Measurements from ENCODE around the gene RSAD1. TPM values are rescaled to one million over a fixed set of nuclear protein-coding genes. Genes with fewer than 3 reads are reported as not detected.

Gene RSAD1
- total RNA-seq (2014; rRNA removed), result 17.8 and 23.2 TPM in 2 replicates
- polyA plus RNA-seq (2012), result 13.1 TPM

DNA sequence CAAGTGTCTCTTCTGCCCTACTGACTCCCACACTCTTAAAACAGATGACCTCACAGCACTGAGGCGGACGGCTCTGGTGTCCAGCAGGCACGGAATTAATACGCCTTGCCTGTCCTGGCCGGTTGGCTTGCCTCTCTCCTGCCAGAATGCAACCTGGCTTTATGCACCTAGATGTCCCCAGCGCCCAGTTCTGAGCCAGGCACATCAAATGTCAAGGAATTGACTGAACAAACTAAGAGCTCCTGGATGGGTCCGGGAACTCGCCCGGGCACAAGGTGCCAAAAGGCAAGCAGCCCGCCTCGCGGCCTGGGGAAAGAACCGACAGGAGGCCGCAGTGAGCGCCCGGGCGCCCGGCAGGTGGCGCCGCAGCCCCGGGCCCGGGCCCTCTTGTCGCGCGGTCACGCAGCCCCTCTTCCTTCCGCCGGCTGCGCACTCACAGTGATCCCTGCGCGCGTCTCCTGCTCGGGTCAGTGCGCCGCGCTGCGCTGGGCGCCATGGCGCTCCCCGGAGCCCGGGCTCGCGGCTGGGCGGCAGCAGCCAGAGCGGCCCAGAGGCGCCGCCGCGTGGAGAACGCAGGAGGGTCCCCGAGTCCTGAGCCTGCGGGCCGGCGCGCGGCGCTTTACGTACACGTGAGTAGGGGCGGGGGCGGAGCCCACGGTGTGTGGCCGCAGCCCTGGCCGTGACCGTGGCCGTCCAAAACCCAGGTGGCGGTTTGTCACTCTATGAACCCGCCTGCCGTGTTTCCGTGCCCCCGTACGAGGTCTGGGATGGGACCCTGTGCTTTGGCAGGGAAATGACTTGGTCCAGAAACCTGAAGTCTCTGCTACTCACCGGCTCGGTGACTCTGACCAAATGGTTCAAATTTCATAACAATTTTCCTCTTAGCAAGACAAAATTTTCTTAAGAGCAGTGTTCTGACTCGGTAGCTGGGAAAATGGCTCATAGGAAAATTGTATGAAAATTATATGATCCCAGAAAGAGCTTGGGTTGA, at the start of gene RSAD1:
Gene RSAD1 (plus strand): TSS at position 470 of the 991 bp plus-strand sequence. CDS start 25 bp downstream, at position 495.
- DNase-seq (ENCODE audit: low read depth), result peak; percentile 89

DNA sequence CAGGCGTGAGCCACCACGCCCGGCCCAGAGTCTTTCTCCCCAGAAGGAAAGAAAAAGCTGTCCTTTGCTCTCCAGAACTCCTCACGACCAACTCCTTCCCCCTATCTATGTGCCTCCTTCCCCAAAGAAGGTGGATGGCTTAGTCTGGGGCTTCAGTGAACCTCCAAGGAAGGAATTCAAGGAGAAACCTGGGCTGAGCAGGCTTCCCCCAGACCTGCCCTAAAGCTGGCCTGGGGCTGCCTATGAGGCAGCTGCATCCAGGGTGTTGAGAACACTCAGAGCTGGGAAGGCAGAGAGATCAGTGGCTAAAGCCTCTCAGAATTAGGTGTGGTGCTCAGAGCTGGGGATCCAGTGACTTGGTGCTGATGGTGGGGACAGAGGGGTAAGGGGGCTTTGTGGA, 48.9 kb upstream of the RSAD1 start:
- no peak for DNase-seq (ENCODE audit: low read depth)

DNA sequence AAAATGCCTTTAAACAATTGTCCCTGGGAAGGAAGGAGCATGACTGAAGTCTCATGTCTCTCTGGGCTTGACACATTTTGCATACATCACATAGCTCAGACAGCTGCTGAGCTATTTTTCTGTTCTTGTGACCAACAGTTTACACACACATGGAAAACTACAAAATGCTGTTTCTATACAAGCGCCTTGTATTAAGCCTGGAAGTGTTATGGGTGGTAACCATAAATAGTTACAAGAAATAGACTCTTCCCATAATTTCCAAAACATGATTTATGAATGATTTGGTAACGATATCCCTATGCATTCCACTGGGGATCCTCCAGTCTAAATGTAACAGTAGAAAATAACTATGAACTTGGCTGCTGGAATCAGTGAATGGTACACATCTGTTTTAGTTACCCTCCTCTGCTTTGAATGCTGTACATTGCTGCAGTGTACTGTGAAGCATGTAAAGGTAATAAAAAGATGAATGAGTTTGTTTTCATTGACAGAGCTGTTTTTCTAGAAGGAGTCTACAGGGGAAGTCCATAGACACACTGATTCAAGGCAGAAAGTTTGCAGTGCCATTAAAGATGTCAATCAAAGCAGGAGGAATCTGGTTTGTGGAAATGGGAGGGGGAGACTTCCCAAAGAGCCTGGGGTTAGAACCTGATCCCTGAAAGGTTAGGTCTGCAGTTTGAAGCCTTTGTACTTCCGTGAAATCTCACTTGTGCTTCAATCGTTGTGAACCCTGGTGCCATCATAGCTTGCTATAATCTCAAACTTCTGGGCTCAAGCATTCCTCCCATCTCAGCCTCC, 47.6 kb upstream of the RSAD1 start:
- DNase-seq (ENCODE audit: low read depth), result no peak

DNA sequence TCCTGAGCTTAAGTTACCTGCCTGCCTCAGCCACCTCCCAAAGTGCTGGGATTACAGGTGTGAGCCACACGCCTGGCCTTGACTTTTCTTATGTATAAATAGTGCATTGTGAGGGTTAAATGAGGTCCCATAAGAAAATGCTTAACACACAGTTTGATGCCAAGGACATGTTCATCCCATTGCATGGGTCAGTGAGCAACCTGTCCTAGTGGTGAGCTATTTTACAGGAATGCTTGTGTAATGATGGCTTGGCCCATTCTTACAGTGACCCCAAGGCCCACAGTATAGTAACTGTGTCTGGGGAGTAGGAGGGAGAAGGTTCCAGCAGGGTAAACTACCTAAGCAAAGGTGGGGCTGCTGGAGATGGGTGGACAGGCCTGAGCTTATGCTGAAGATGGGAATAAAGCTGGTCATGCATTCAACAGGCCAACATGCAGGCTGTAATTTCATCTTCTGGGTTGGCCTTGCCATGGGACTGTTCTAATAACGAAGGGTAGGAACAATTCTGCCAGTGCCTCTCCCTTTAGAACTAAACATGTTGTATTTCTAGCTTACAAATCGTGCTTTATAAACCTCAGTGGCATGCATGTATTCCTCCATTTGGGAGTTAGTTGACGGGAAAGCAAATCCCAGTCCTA, 46.4 kb upstream of the RSAD1 start:
- DNase-seq (ENCODE audit: low read depth), result no peak

DNA sequence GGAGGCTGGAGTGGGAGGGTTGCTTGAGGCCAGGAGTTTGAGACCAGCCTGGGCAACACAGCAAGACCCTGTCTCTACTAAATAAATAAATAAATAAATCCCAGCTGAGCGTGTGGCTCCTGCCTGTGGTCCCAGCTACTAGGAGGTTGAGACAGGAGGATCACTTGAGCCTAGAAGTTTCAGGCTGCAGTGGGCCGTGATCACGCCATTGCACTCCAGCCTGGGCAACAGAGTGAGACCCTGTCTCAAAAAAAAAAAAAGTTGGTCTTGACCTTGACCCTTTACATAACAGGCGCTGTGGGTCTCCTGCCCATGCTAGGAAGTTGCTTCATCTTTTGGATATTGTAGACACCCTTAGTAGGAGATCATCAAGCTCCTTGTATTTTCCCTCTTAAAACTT, 41.3 kb upstream of the RSAD1 start:
- DNase-seq (ENCODE audit: low read depth), result no peak

DNA sequence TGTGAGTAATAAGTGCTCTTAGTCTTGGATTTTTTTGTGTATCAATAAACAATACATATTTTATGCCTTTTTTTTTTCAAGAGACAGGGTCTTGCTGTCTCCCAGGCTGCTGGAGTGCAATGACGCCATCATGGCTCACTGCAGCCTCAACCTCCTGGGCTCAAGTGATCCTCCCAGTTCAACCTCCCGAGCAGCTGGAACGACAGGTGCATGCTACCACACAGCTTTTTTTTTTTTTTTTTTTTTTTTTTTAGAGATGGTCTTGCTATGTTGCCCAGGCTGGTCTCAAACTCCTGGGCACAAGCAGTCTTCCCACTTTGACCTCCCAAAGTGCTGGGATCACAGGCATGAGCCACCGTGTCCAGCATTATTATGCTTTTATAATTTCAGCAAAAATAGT, 39.7 kb upstream of the RSAD1 start:
- DNase-seq (ENCODE audit: low read depth), result peak; percentile 47

DNA sequence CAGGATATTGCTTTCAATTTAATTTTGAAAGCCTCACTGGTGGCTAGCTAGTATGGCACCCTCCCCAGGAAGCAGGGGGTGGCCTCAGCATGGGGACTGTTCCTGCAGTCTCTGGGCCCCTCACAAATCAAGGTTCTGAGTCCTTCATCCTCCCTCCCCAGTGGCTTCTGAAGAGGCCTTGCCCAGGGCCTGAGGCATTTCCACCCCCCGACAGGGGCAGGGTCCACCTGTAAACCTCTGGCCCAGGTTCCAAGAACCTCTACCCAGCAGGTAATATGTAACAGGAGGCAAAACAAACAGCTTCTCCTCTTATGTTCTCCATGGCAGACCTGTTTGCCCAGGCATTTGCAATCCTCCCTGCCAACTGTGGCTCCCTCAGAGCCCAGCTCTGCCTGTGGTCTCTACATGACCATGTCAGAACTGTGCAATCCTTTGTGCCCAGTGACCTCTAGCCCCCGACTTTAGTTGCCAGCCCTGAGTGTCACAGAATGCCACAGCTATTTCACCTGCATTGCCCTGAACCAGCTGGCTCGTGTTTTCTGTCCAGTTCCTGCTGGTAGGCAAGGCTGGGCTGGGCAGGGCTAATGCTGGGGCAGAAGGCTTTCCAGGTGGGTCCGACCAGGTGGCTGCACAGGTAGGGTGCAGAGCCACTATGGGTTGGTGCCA, 38.4 kb upstream of the RSAD1 start:
- DNase-seq (ENCODE audit: low read depth), result no peak

DNA sequence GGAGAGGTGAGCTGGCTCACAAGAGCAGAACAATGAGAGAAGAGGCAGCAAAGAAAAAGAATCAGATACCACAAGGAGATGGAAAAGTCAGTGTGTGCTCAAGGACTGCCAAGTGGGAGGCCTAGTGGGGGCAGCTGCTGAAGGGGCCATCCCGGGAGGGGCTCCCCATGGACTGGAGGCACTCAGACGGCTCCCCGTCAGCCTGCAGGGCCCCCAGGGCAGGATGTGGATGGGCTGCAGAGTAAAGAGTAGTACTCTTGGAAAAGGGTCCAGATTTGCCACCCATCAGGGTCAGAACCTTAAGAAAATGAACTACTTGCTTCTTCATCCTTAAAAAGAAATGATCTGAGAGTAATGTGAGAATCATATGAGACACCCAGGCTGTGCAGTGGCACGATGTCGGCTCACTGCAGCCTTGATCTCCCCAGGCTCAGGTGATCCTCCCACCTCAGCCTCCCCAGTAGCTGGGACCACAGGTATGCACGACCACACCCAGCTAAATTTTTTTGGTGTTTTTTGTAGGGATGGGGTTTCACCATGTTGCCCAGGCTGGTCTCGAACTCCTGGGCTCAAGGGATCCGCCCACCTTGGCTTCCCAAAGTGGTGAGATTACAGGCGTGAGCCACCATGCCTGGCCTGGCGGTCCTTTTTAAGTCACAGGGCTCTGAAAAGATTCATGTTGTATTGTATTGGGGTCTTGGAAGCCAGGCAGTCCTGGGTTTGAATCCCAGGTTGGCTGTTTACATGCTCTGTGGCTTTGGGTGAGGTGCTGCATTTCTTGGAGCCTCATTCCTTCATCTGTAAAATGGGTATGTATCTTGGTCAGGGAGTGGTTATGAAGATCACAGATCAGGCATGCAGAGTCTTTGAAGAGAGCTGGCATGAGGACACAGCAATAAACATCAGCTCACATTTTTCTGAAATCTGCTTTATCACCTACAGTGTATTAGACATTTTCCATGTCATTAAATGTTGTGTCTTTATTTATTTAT, 37.5 kb upstream of the RSAD1 start:
- DNase-seq (ENCODE audit: low read depth), result no peak

DNA sequence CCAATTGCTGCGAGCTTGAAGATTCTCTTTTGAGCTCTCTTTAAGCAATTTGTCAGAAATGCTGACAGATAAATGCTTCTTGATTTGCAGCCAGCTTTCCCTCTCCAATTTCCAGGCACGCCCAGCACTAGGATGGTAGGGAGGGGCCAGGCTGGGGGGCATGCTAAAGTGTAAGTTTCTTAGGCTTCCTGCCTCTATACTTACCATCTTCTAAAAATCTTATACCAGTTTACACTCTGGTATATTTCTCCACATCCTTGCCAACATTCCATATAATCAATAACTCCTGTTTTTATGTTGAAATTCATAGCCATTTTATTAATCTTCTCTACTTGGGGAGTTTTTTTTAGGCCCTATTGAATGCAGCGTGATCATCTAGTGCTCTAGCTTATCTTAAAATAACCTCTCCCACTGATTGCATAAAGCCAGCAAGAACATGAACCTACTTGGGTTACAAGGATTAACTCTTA, 35.1 kb upstream of the RSAD1 start:
- DNase-seq (ENCODE audit: low read depth), result peak; percentile 10

DNA sequence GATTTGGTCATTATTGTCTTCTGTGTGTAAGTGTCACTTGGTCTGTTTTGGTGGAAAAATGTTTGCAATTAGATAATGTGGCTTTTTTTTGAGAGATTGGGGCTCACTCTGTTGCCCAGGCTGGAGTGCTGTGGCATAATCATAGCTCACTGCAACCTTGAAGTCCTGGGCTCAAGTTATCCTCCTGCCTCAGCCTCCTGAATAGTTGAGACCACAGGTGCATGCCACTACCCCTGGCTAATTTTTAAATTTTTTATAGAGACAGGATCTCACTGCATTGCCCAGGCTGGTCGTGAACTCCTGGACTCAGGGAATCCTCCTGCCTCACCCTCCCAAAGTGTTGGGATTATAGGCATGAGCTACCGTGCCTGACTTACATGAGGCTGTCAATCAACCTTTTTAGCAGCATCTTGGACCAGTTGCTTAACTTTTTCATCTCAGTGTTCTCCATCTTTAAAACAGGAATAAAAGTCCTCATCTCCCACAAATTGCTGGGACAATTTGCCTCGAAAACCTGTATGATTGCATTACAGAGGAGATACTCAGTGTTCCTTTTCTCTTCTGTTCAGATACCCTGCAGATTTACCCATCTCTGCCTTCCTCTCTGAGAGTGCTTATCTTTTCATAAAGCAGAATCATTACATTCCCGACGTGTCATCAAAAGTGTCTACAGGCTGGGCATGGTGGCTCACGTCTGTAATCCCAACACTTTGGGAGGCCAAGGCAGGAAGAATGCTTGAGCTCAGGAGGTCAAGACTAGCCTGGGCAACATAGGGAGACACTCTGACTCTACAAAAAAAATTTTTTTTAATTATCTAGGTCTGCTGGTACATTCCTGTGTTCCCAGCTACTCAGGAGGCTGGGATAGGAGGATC, 33.6 kb upstream of the RSAD1 start:
- no peak for DNase-seq (ENCODE audit: low read depth)

DNA sequence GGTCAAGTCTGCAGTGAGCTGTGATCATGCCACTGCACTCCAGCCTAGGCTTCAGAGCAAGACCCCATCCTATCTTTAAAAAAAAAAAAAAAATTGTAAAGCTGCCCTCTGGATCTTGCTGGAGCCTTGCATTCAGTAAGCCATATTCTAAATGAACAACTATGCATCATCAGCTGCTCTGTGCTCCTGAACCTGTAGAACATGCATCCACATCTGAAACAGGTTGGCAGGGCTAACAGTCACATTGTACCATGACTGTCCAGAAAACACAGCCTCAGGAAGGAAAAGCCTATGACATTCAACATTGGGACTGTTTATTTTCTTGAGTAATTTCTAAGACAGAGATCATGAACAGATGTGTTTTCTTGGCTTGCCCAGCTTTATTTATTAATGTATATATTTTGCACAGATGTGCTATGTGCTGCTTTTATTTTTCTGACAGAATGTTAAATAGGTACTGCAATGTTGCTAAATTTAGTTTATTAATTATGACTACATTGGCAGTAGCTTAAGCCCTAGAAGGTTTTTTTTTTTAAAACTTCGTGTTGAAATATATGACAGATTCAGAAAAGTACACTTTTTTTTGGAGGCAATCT, 32.8 kb upstream of the RSAD1 start:
- no peak for DNase-seq (ENCODE audit: low read depth)

DNA sequence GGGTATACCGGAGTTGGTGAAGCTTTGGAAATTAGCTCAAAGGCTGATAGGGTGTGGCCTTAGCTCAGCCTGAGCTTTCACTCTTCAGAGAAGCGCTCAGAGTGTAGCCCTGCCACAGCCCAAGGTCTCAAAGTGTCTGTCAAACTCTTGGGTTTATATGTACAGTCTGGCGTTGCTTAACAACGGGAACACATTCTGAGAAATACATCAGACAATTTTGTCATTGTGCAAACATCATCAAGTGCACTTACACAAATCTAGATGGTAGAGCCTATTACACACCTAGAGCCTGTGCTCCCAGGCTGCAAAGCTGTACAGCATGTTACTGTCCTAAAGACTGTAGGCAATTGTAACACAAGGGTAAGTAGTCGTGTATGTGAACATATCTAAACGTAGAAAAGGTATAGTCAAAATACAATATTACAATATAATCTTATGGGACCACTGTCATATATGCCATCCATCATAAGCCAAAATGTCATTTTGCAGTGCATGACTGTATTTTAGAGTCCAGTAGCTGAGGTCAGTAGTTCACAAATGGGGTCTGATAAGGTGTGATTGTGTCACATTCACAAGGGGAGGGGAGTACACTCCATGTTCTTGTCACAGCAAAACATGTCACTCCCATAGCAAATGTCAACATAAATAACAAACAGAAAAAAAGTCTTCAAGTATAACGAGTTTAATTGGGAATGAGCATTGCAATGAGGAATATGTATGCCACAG, 30.6 kb upstream of the RSAD1 start:
- no peak for DNase-seq (ENCODE audit: low read depth)

DNA sequence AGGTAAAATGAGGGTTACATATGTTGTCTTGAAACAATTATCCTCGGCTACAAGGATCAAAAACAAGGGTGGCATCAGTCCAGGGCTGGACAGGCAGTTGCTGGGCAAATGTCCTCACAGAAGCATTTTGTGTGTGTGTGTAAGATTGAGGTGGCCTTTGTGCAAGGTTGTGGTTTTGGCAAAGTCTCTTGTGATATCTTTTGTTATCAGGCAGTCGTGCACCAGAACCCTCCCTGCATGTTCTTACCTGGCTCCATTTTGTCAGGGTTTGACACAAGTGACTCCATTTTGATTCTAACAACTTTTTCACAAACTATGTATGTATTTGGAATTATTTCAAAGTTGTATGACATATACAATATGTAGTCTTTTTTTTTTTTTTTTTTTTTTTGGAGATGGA, 30.0 kb upstream of the RSAD1 start:
- DNase-seq (ENCODE audit: low read depth), result no peak

DNA sequence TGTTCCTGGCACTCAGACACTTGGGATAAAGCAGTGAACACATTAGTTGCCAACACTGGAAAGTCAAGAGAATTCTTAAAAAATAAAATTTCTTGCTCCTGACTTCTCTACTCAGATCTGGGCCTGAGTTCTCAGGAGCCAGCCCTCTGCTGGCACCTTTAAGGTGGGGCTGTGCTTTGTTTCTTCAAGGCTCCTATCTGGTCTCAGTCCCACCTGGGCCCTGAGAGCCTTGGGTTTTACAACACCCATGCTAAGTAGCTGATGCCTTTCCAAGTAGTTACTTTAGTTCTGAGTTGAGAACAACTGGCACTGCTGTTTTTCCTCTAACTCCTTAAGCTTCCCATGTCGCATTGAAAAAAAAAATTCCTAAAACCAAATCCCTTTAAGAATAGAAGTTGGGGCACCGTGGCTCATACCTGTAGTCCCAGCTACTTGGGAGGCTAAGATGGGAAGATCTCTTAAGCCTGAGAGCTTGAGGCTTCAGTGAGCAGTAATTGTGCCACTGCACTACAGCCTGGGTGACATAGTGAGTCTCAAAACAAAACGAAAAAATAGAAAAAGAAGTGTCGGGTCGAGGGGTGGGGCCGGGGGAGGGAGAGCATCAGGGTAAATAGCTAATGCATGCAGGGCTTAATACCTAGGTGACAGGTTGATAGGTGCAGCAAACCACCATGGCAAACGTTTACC, 26.6 kb upstream of the RSAD1 start:
- DNase-seq (ENCODE audit: low read depth), result no peak

DNA sequence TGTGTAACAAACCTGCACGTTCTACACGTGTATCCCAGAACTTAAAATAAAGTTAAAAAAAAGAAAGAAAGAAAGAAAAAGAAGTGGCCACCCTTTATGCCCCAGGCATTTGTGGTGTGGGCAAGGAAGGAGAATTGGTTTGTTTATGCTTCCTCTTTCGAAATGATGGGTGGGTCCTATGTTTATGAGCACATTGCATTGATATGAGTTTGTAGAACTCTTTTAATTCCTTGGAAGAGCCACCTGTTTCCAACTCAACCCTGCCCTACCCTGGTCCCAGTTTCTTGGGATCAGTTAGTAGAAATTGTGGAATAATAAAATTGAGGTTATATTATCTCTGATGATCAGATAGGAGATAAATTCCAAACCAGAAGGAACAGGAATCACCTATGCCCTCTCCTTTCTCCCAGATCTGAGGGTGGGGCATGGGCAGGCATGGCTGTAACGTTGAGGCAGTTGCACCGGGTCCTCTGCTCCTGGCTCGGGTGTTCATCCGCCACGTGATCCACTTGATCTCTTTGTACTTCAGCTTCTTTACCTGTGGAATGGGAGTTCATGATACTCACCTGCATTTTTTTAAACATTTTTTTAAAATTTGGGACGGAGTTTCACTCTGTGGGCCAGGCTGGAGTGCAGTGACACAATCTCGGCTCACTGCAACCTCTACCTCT, 25.9 kb upstream of the RSAD1 start:
- peak; percentile 15 for DNase-seq (ENCODE audit: low read depth)

DNA sequence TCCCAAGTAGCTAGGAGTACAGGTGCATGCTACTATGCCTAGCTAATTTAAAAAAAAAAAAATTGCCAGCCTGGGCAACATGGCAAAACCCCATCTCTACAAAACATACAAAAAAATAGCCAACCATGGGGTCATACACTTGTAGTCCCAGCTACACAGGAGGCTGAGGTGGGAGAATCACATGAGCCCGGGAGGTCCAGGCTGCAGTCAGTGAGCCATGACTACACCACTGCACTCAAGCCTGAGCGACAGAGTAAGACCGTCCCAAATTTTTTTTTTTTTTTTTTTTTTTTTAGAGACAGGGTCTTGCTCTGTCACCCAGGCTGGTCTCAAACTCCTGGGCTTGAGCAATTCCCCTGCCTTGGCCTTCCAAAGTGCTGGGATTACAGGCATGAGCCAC, 24.8 kb upstream of the RSAD1 start:
- DNase-seq (ENCODE audit: low read depth), result no peak

DNA sequence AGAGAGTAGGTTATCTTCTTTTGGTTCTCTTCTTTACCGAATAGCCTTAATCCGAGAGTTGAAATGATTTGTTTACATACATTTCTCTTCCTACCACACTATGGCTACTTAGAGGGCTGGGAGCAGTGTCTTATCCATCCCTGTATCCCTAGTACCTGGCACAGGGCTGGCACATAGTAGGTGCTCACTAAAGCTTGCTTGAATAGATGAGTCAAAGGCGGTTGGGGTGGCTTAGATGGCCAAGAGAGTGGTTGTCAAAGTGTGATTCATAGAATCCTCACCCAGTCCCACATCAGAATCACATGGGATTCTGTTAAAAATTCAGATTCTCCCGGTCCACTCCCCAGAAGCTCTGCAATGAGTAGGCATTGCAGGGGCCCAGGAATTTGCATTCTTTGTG, 21.0 kb upstream of the RSAD1 start:
- no peak for DNase-seq (ENCODE audit: low read depth)

Measured in LHCN-M2 (cell line).